Measurements from ENCODE around the gene NEK2. TPM values are rescaled to one million over a fixed set of nuclear protein-coding genes. Genes with fewer than 3 reads are reported as not detected.
"Not testable (repeated sequence)": the region's sequence is repeated elsewhere in the genome, so short reads cannot be mapped to it uniquely, and the experiment has no call there.

The NEK2 gene
- total and polyA plus RNA-seq, 4 donors: 0.61 to 5.9 (median 0.83) TPM

DNA sequence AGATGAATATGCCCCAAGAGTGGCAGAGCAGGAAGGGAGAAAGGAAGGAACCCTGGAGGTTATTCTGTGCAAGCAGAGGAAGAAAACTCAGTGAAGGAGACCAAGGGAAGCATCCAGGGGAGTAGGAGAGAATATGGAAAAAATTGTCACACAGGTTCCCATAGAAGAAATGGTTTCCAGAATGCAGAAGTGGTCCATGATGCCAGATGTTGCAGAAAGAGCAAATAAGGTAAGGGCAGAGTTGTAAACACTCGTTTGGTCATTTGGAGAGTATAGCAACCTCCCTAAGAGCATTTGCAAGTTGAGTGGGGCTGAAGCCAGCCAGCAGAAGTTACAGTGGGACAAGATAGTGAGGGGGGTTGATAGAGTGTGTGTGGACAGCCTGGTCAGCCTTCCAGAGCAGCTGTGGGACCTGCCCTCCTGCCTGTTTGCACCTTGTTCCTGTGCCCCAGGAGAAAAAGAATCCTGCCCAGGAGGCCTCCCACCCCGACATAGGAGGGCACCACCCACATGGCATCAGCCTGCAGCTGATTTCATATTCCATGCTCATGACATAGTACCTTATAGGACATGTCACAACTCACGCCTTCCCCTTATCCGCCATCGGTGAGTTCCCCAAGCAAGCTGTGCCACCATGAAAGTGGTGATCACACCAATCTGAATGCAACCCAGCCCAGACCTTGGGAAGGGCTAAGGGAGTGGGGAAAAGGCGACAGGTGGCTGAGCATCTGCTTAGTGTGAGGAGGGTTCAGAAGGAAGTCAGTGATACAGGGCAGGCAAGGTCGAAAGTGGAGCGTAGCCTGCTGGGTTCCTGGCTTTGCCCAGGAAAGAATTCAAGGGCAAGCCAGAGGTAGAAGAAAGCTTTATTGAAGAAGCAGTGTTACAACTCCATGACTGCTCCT is 8.2 kb upstream of the NEK2 start:
- DNase-seq (no peak), ATAC-seq (ENCODE audit: insufficient read depth, low FRiP score) (no peak)
- Histone ChIP-seq H3K4me1 (ENCODE audit: control insufficient read depth in 5 of 5, insufficient read depth in 5 of 5, low read length in 5 of 5) (peaks cover 0 to 5% (median 0%) of the 10 kb centered on the region in 5 donors), H3K9me3 (ENCODE audit: control insufficient read depth in 4 of 4, insufficient read depth in 3 of 4, low read length in 3 of 4) (peaks cover 0 to 2% (median 0%) of the 10 kb centered on the region in 4 donors), H3K27me3 (ENCODE audit: control insufficient read depth in 3 of 3, insufficient read depth in 3 of 3, low read length in 2 of 3) (no peaks in the 10 kb centered on the region), H3K4me3 (no peak overlapping the region), H3K9ac (ENCODE audit: insufficient read depth in 1 of 2, low read length in 2 of 2) (no peak overlapping the region), H3K36me3 (ENCODE audit: control insufficient read depth in 4 of 4, insufficient read depth in 4 of 4, low read length in 4 of 4) (no peaks in the 10 kb centered on the region), H3K27ac (ENCODE audit: low read depth in 1 of 2, low read length in 1 of 2) (no peak overlapping the region)
- 85 to 87% methylated on average over 8 of the region's 8 CpGs for WGBS, 2 donors
- TF ChIP-seq, protein P1, sequence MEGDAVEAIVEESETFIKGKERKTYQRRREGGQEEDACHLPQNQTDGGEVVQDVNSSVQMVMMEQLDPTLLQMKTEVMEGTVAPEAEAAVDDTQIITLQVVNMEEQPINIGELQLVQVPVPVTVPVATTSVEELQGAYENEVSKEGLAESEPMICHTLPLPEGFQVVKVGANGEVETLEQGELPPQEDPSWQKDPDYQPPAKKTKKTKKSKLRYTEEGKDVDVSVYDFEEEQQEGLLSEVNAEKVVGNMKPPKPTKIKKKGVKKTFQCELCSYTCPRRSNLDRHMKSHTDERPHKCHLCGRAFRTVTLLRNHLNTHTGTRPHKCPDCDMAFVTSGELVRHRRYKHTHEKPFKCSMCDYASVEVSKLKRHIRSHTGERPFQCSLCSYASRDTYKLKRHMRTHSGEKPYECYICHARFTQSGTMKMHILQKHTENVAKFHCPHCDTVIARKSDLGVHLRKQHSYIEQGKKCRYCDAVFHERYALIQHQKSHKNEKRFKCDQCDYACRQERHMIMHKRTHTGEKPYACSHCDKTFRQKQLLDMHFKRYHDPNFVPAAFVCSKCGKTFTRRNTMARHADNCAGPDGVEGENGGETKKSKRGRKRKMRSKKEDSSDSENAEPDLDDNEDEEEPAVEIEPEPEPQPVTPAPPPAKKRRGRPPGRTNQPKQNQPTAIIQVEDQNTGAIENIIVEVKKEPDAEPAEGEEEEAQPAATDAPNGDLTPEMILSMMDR (IDR thresholded peaks at IDR 0.05; ENCODE audit: control extremely low read depth, extremely low read depth): no peak

DNA sequence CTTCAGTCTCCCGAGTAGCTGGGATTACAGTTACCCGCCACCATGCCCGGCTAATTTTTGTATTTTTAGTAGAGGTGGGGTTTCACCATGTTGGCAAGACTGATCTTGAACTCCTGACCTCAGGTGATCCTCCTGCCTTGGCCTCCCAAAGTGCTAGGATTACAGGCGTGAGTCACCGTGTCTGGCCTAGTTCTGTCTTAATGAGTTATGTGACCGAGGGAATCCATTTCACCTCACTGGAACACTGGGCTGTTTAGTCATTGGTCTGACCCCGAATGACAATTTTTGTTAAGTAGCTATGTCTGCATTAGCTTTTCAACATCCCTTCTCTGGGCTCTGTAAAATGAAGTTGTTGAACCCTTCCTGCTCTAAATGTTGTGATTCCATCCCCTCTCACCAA is 6.8 kb upstream of the NEK2 start:
- not testable (repeated sequence) for H3K9ac ChIP-seq (ENCODE audit: insufficient read depth in 1 of 2, low read length in 2 of 2); H3K4me3 ChIP-seq; H3K36me3 ChIP-seq (ENCODE audit: control insufficient read depth in 4 of 4, insufficient read depth in 4 of 4, low read length in 4 of 4); H3K9me3 ChIP-seq (ENCODE audit: control insufficient read depth in 4 of 4, insufficient read depth in 3 of 4, low read length in 3 of 4); H3K27ac ChIP-seq (ENCODE audit: low read depth in 1 of 2, low read length in 1 of 2); DNase-seq; ATAC-seq (ENCODE audit: insufficient read depth, low FRiP score); H3K4me1 ChIP-seq (ENCODE audit: control insufficient read depth in 5 of 5, insufficient read depth in 5 of 5, low read length in 5 of 5); H3K27me3 ChIP-seq (ENCODE audit: control insufficient read depth in 3 of 3, insufficient read depth in 3 of 3, low read length in 2 of 3)
- WGBS, 2 donors: 82 to 95% methylated on average over 7 of the region's 7 CpGs

DNA sequence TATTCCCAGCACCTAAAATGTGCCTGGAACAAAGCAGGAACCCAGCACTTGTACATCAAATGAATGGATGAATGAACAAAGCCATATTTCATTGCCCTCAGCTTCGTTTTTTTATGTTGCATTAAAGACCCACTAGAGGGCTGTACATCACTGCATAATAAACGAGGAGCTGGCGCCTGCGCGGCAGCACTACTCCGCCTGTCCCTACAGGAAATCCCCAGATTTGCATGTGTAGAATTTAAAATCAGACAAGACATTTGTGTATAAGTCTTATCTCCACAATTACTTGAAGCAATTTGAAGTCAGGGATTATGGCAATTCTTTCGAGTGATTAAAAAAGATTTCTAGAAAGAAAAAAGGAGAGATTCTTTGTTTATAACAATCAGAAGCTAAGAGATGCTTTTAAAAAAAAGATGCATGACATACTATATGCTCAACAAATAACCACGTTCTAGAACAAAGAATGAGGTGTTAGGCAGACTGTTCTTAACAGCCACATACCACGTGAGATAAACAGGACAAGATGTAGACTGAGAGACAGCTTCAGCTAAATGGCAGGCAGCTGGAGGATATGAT is 5.4 kb upstream of the NEK2 start:
- no peak overlapping the region for H3K9ac ChIP-seq (ENCODE audit: insufficient read depth in 1 of 2, low read length in 2 of 2)
- ATAC-seq (ENCODE audit: insufficient read depth, low FRiP score) (peak; percentile 86), DNase-seq (peak; percentile 83 to 93 (median 89))
- no peaks in the 10 kb centered on the region for H3K36me3 ChIP-seq (ENCODE audit: control insufficient read depth in 4 of 4, insufficient read depth in 4 of 4, low read length in 4 of 4)
- peaks cover 0 to 8% (median 0%) of the 10 kb centered on the region in 5 donors for H3K4me1 ChIP-seq (ENCODE audit: control insufficient read depth in 5 of 5, insufficient read depth in 5 of 5, low read length in 5 of 5)
- TF ChIP-seq, protein P1 (IDR thresholded peaks at IDR 0.05; ENCODE audit: control extremely low read depth, extremely low read depth): peak; percentile 71
- no peak overlapping the region for H3K27ac ChIP-seq (ENCODE audit: low read depth in 1 of 2, low read length in 1 of 2)
- H3K27me3 ChIP-seq (ENCODE audit: control insufficient read depth in 3 of 3, insufficient read depth in 3 of 3, low read length in 2 of 3): no peaks in the 10 kb centered on the region
- H3K9me3 ChIP-seq (ENCODE audit: control insufficient read depth in 4 of 4, insufficient read depth in 3 of 4, low read length in 3 of 4): no peaks in the 10 kb centered on the region
- WGBS, 2 donors: 3 to 8% methylated on average over 9 of the region's 9 CpGs
- H3K4me3 ChIP-seq: no peak overlapping the region

DNA sequence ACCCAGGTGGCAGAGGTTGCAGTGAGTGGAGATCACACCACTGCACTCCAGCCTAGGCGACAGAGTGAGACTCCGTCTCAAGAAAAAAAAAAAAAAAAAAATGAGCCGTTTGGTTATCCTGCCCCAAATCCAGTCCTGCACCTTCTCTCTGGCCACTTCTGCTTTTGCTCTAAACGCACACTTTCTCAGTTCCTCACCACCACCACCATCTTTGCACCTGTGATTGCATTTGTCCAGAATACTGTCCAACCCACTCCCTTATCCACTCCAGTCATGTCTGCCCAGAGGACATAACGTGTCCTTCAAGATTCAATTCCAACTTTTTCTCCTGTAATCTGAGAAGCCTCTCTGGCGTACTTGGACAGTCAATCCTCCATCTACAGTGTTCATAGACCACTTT is 2.2 kb upstream of the NEK2 start:
- no peaks in the 10 kb centered on the region for H3K36me3 ChIP-seq (ENCODE audit: control insufficient read depth in 4 of 4, insufficient read depth in 4 of 4, low read length in 4 of 4)
- no peaks in the 10 kb centered on the region for H3K9me3 ChIP-seq (ENCODE audit: control insufficient read depth in 4 of 4, insufficient read depth in 3 of 4, low read length in 3 of 4)
- H3K9ac ChIP-seq (ENCODE audit: insufficient read depth in 1 of 2, low read length in 2 of 2): no peak overlapping the region
- DNase-seq (no peak), ATAC-seq (ENCODE audit: insufficient read depth, low FRiP score) (no peak)
- no peaks in the 10 kb centered on the region for H3K27me3 ChIP-seq (ENCODE audit: control insufficient read depth in 3 of 3, insufficient read depth in 3 of 3, low read length in 2 of 3)
- H3K4me3 ChIP-seq: no peak overlapping the region
- no peak overlapping the region for H3K27ac ChIP-seq (ENCODE audit: low read depth in 1 of 2, low read length in 1 of 2)
- WGBS, 2 donors: 40 to 61% methylated on average over 5 to 6 of the region's 6 CpGs
- TF ChIP-seq, protein P1 (IDR thresholded peaks at IDR 0.05; ENCODE audit: control extremely low read depth, extremely low read depth): no peak
- H3K4me1 ChIP-seq (ENCODE audit: control insufficient read depth in 5 of 5, insufficient read depth in 5 of 5, low read length in 5 of 5): peaks cover 0 to 21% (median 3%) of the 10 kb centered on the region in 5 donors
